K562 (cell line): ENCODE results near the gene FGF12. TPM values are rescaled to one million over a fixed set of nuclear protein-coding genes. Genes with fewer than 3 reads are reported as not detected.

Experiments
- ATAC-seq: fragments of 200-7000 bp; cut with Tn5 transposase; 3 replicates; pipeline ENCODE4 v1.9.1; 2020; ENCODE audit warnings: moderate library complexity
- BruUV-seq: library from RNA; stranded (reverse); fragments of 400-500 nt; replicated peaks from 2 replicates; lab custom pipeline; 2021; lab: Mats Ljungman, UMichigan
- CTCF ChIA-PET: fragments of 300-600 bp; formaldehyde crosslinking; extraction: SDS; loops from one replicate; lab custom pipeline; 2021; ENCODE audit warnings: low intra/inter-chr PET ratio; lab: Yijun Ruan, JAX
- POLR2A ChIA-PET: fragments of 300-600, 350-650 bp; sonication (Branson Sonifier 250); formaldehyde crosslinking; extraction: SDS; loops from one replicate; lab custom pipeline; 2021; ENCODE audit warnings: antibody characterized with exemption, inconsistent platforms; lab: Yijun Ruan, JAX
- DNase-seq, 4 experiments: peaks; one replicate each; pipeline versions ENCODE4 v3.0.0 to v3.0.0-alpha.2; 2011 to 2018; ENCODE audit warnings: low spot score in 3 of 4, mixed read lengths in 3 of 4; ENCODE audit errors: extremely low read depth in 1 of 4
- FAIRE-seq: peaks from 2 replicates; lab custom pipeline; 2011; peaks lifted over from hg19 to GRCh38; lab: Jason Lieb, UNC
- H2AFZ ChIP-seq: 2 replicates; pipeline ENCODE4 v1.6.0; 2011; ENCODE audit warnings: low read depth, low read length, control low read depth, inconsistent platforms
- H3K27ac ChIP-seq: fragments of 200-600 bp; 3 replicates; pipeline ENCODE4 v1.8.0; 2011; ENCODE audit warnings: low read depth, mild to moderate bottlenecking, control low read depth, inconsistent platforms, low read length, moderate library complexity, mixed read lengths; ENCODE audit errors: extremely low read depth
- H3K27me3 ChIP-seq, 2 experiments: fragments of 300-600 bp in 1 of 2; 2 replicates in 1 of 2; 3 replicates in 1 of 2; pipeline versions ENCODE4 v1.6.0 to v1.8.0; 2011; ENCODE audit warnings: inconsistent platforms in 2 of 2, low read length in 2 of 2, mild to moderate bottlenecking in 1 of 2, mixed read lengths in 1 of 2, moderate library complexity in 1 of 2; ENCODE audit not compliant: control insufficient read depth in 2 of 2, insufficient read depth in 2 of 2
- H3K36me3 ChIP-seq: fragments of 300-600 bp; 3 replicates; pipeline ENCODE4 v1.8.0; 2011; ENCODE audit warnings: mild to moderate bottlenecking, low read length, inconsistent platforms; ENCODE audit not compliant: control insufficient read depth, insufficient read depth
- H3K4me1 ChIP-seq, 2 experiments: fragments of 200-600 bp in 1 of 2; replicated peaks in 1 of 2; 2 replicates in 1 of 2; 3 replicates in 1 of 2; pipeline versions ENCODE4 v1.5.1 to v1.8.0; 2011; ENCODE audit warnings: inconsistent platforms in 2 of 2, low read length in 2 of 2, mild to moderate bottlenecking in 1 of 2, mixed read lengths in 1 of 2, moderate library complexity in 1 of 2; ENCODE audit not compliant: control insufficient read depth in 2 of 2, insufficient read depth in 2 of 2
- H3K4me2 ChIP-seq: 2 replicates; pipeline ENCODE4 v1.6.1; 2011; ENCODE audit warnings: low read length, control low read depth, inconsistent platforms, mixed read lengths; ENCODE audit not compliant: insufficient read depth
- H3K4me3 ChIP-seq: fragments of 200-600 bp; sonication (generic), shearing (Covaris generic); 2 replicates; pipeline ENCODE4 v1.5.1; 2016; ENCODE audit warnings: control low read depth, inconsistent platforms
- H3K79me2 ChIP-seq: fragments of 200-600 bp; 3 replicates; pipeline ENCODE4 v1.8.0; 2011; ENCODE audit warnings: low read length, inconsistent platforms; ENCODE audit not compliant: control insufficient read depth, insufficient read depth
- H3K9ac ChIP-seq, 2 experiments: 2 replicates each; pipeline versions ENCODE4 v1.6.0 to v1.6.1; 2011; ENCODE audit warnings: low read depth in 2 of 2, low read length in 2 of 2, control low read depth in 1 of 2, inconsistent platforms in 1 of 2, mild to moderate bottlenecking in 1 of 2, mixed read lengths in 1 of 2; ENCODE audit not compliant: insufficient read depth in 1 of 2
- H3K9me1 ChIP-seq: one replicate; pipeline ENCODE4 v1.6.0; 2011; ENCODE audit warnings: inconsistent platforms, mild to moderate bottlenecking, low read length, moderate library complexity; ENCODE audit not compliant: control insufficient read depth, insufficient read depth
- H3K9me3 ChIP-seq: replicated peaks from 2 replicates; pipeline ENCODE4 v1.5.1; 2011; ENCODE audit warnings: low read depth, low read length, inconsistent platforms; ENCODE audit not compliant: control insufficient read depth, insufficient read depth
- H4K20me1 ChIP-seq: replicated peaks from 2 replicates; pipeline ENCODE4 v1.6.1; 2011; ENCODE audit warnings: low read length, inconsistent platforms, mixed read lengths; ENCODE audit not compliant: control insufficient read depth, insufficient read depth
- ARHGAP35 ChIP-seq: fragments of 450-650 bp; IDR thresholded peaks from 2 replicates; pipeline ENCODE4 v1.6.1; 2018; ENCODE audit not compliant: partially characterized antibody
- CREB1 ChIP-seq, 2 experiments: sonication (generic) in 1 of 2; formaldehyde crosslinking in 1 of 2; IDR thresholded peaks; 2 replicates each; pipeline versions ENCODE4 v1.6.1 to v1.8.0; 2012 to 2022; ENCODE audit warnings: inconsistent platforms in 1 of 2, mild to moderate bottlenecking in 1 of 2, missing genetic modification reagents in 1 of 2, moderate library complexity in 1 of 2
- HMGXB4 ChIP-seq: sonication (generic); formaldehyde crosslinking; IDR thresholded peaks from 2 replicates; pipeline ENCODE4 v1.8.1; 2023; ENCODE audit warnings: mild to moderate bottlenecking, missing genetic modification reagents
- ZKSCAN8 ChIP-seq: fragments of 200-800 bp; sonication (Bioruptor generic); IDR thresholded peaks from 2 replicates; pipeline ENCODE4 v1.6.1; 2016; ENCODE audit warnings: missing genetic modification characterization, missing compliant biosample characterization
- ZNF124 ChIP-seq: sonication (generic); formaldehyde crosslinking; IDR thresholded peaks from 2 replicates; pipeline ENCODE4 v1.8.1; 2022; ENCODE audit warnings: missing genetic modification reagents
- ZNF134 ChIP-seq: fragments of 250-450 bp; sonication (Bioruptor Pico); conservative IDR thresholded peaks from 2 replicates; pipeline ENCODE4 v1.4.0; 2020
- ZNF407 ChIP-seq: fragments of 450-650 bp; IDR thresholded peaks from 2 replicates; pipeline ENCODE4 v1.6.1; 2016; ENCODE audit warnings: low read depth
- WGBS: fragments of 100-300 bp; shearing (Covaris generic); methylation state at CpG from one replicate; pipeline ENCODE4 v1.1.6; 2016; ENCODE audit warnings: low coverage, mixed read lengths; ENCODE audit not compliant: insufficient coverage; ENCODE audit errors: missing lambda C conversion rate; 5-methylcytosine and 5-hydroxymethylcytosine counted together
- in situ Hi-C: fragments of 300-500 bp; cut with MboI; formaldehyde crosslinking; loops from 4 replicates; pipeline ENCODE4 v1.15.0; 2018; ENCODE audit warnings: inconsistent platforms, mixed read lengths
- intact Hi-C: fragments of 100-400 bp; cut with micrococcal nuclease; formaldehyde crosslinking; loops from 2 replicates; pipeline ENCODE4 v1.14.2; 2022
- polyA plus RNA-seq, 8 experiments: library from polyadenylated mRNA; depleted of rRNA in 4 of 8; stranded (reverse) in 5 of 8; unstranded in 3 of 8; fragments of >200 nt; fragmentation: Nextera tagmentation in 2 of 8; fragmentation: Illumina TruSeq in 1 of 8; extraction: Ambion mirVana in 2 of 8; extraction: Trizol in 1 of 8; gene quantifications; 2 replicates each; pipeline versions ENCODE4 v1.2.1 to v1.2.3, GENCODE V29; 2011 to 2014; ENCODE audit warnings: inconsistent platforms in 1 of 8, missing spikeins in 1 of 8
- total RNA-seq, 7 experiments: library from RNA; depleted of rRNA in 6 of 7; stranded (reverse); fragments of >200 nt in 6 of 7; fragmentation: Illumina TruSeq in 2 of 7; extraction: Trizol in 2 of 7; gene quantifications; 2 replicates each; pipeline versions ENCODE4 v1.2.1 to v1.2.3, GENCODE V29; 2011 to 2021; ENCODE audit warnings: low replicate concordance in 1 of 7

The FGF12 gene
- total and polyA plus RNA-seq, 9 of the 15 experiments (the other 6 are each of a cell fraction or from before 2014, with no cell fraction given), result not detected

GRCh38 chr3:192156382-192156781 lies 571.0 kb downstream of the FGF12 start:
- Histone ChIP-seq H3K4me1 (no peaks in the 10 kb centered on the region), H3K79me2 (no peaks in the 10 kb centered on the region), H4K20me1 (no peaks in the 10 kb centered on the region), H2AFZ (no peak overlapping the region), H3K27me3 (no peaks in the 10 kb centered on the region), H3K36me3 (no peaks in the 10 kb centered on the region), H3K9me3 (no peaks in the 10 kb centered on the region), H3K9ac (no peak overlapping the region), H3K4me3 (no peak overlapping the region), H3K4me2 (no peak overlapping the region), H3K27ac (no peak overlapping the region), H3K9me1 (no peaks in the 10 kb centered on the region)
- ATAC-seq, result no peak
- CTCF ChIA-PET, result no interaction called here
- DNase-seq, result no peak
- POLR2A ChIA-PET, result no interaction called here
- TF ChIP-seq ZNF124 (CRISPR knock-in tag) (no peak), ZKSCAN8 (no peak), ZNF134 (CRISPR knock-in tag) (no peak)
- no peak for FAIRE-seq
- WGBS, result 0% methylated on average over 1 of the region's 1 CpG
- no TSS peak for BruUV-seq
- intact Hi-C loops, result no loop called here
- in situ Hi-C loops, result no loop called here

GRCh38 chr3:192155194-192155593 lies 572.1 kb downstream of the FGF12 start:
- no peak overlapping the region for H3K4me2 ChIP-seq
- no peaks in the 10 kb centered on the region for H3K27me3 ChIP-seq
- H3K9ac ChIP-seq, result no peak overlapping the region
- intact Hi-C loops, result no loop called here
- H3K79me2 ChIP-seq, result no peaks in the 10 kb centered on the region
- in situ Hi-C loops, result no loop called here
- H2AFZ ChIP-seq, result no peak overlapping the region
- 2% methylated on average over 7 of the region's 9 CpGs for WGBS
- no peak overlapping the region for H3K4me3 ChIP-seq
- no peaks in the 10 kb centered on the region for H4K20me1 ChIP-seq
- no peaks in the 10 kb centered on the region for H3K9me3 ChIP-seq
- FAIRE-seq (no peak), DNase-seq (no peak), ATAC-seq (no peak)
- no peak overlapping the region for H3K27ac ChIP-seq
- ChIA-PET CTCF (no interaction called here), POLR2A (no interaction called here)
- no TSS peak for BruUV-seq
- H3K9me1 ChIP-seq, result no peaks in the 10 kb centered on the region
- no peaks in the 10 kb centered on the region for H3K4me1 ChIP-seq
- H3K36me3 ChIP-seq, result no peaks in the 10 kb centered on the region
- TF ChIP-seq ZNF407 (no peak), CREB1 (IDR thresholded peaks at IDR 0.05) (no peak), CREB1 (CRISPR knock-in tag; IDR thresholded peaks at IDR 0.05) (no peak), HMGXB4 (no peak), ARHGAP35 (no peak)
